HepG2 (cell line): ENCODE measurements around the gene RRP8. TPM values are rescaled to one million over a fixed set of nuclear protein-coding genes. Genes with fewer than 3 reads are reported as not detected.

ENCODE experiments used
- AKAP8 ChIP-seq: sonication (generic); formaldehyde crosslinking; IDR thresholded peaks from 2 replicates; pipeline ENCODE4 v1.5.1; 2020; ENCODE audit warnings: mild to moderate bottlenecking, missing genetic modification reagents
- SIN3B ChIP-seq: fragments of 150-350 bp; IDR thresholded peaks from 2 replicates; pipeline ENCODE4 v1.6.1; 2014; ENCODE audit warnings: low read length
- SKI ChIP-seq: fragments of 450-650 bp; IDR thresholded peaks from one replicate; pipeline ENCODE4 v1.6.1; 2018; ENCODE audit warnings: mild to moderate bottlenecking; ENCODE audit not compliant: partially characterized antibody
- TEAD3 ChIP-seq: optimal IDR thresholded peaks from 2 replicates; pipeline ENCODE3; 2016; ENCODE audit warnings: borderline replicate concordance
- ZBTB38 ChIP-seq: sonication (generic); formaldehyde crosslinking; IDR thresholded peaks from 2 replicates; pipeline ENCODE4 v1.5.1; 2020; ENCODE audit warnings: mild to moderate bottlenecking, missing genetic modification reagents
- ZNF782 ChIP-seq: sonication (generic); formaldehyde crosslinking; IDR thresholded peaks from 2 replicates; pipeline ENCODE4 v1.4.0; 2020; ENCODE audit warnings: missing genetic modification reagents, mild to moderate bottlenecking, borderline replicate concordance
- polyA plus RNA-seq, 8 experiments: library from polyadenylated mRNA; depleted of rRNA in 3 of 8; stranded (reverse) in 7 of 8; unstranded in 1 of 8; fragments of >200 nt; fragmentation: Illumina TruSeq in 4 of 8; extraction: Trizol in 4 of 8; gene quantifications; 2 replicates each; pipeline versions ENCODE4 v1.2.1 to v1.2.3, GENCODE V29; 2011 to 2016; ENCODE audit warnings: low read depth in 4 of 8, missing spikeins in 1 of 8, mixed read lengths in 1 of 8; ENCODE audit not compliant: insufficient read depth in 1 of 8
- total RNA-seq, 5 experiments: library from RNA; depleted of rRNA; stranded (reverse); fragments of >200 nt; fragmentation: Illumina TruSeq; extraction: Trizol; gene quantifications; 2 replicates each; pipeline ENCODE4 v1.2.3, GENCODE V29; 2016; ENCODE audit warnings: low read depth in 1 of 5
- TF ChIP-seq, protein P1 (sequence below), 2 experiments: fragments of 450-650 bp in 1 of 2; sonication (generic) in 1 of 2; formaldehyde crosslinking in 1 of 2; IDR thresholded peaks; 2 replicates each; pipeline versions ENCODE4 v1.6.1 to v1.8.0; 2016 to 2022; ENCODE audit warnings: antibody characterized with exemption in 1 of 2, mild to moderate bottlenecking in 1 of 2, missing genetic modification reagents in 1 of 2
- TF ChIP-seq, protein P2 (sequence below): sonication (generic); formaldehyde crosslinking; IDR thresholded peaks from 2 replicates; pipeline ENCODE4 v1.8.1; 2023; ENCODE audit warnings: missing genetic modification reagents, inconsistent platforms, borderline replicate concordance
- TF ChIP-seq, protein P3 (sequence below): sonication (generic); formaldehyde crosslinking; IDR thresholded peaks from 2 replicates; pipeline ENCODE4 v1.4.0; 2020; ENCODE audit warnings: missing genetic modification reagents, borderline replicate concordance
- TF ChIP-seq, protein P4 (sequence below): sonication (generic); formaldehyde crosslinking; IDR thresholded peaks from 2 replicates; pipeline ENCODE4 v1.5.1; 2020; ENCODE audit warnings: mild to moderate bottlenecking, missing genetic modification reagents, borderline replicate concordance

RRP8 gene
- total and polyA plus RNA-seq, 2 of the 13 experiments (the other 11 are each of a cell fraction or from before 2014, with no cell fraction given) = 7.2 to 21.6 TPM

DNA sequence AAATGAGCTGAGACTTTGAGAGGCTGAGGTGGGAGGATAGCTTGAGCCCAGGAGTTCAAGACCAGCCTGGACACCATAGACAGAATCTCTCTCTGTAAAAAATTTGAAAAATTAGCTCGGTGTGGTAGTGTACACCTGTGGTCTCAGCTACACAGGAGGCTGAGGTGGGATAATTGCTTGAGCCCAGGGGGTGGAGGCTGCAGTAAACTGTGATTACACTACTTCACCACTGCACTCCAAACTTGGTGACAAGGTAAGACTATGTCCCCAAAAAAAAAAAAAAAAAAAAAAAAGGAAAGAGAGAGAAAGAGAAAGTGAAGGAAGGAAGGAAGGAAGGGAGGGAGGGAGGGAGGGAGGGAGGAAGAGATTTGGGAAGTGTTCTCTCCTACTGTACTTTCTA, 25.3 kb downstream of the RRP8 start (continued):
- TF ChIP-seq, protein P1, sequence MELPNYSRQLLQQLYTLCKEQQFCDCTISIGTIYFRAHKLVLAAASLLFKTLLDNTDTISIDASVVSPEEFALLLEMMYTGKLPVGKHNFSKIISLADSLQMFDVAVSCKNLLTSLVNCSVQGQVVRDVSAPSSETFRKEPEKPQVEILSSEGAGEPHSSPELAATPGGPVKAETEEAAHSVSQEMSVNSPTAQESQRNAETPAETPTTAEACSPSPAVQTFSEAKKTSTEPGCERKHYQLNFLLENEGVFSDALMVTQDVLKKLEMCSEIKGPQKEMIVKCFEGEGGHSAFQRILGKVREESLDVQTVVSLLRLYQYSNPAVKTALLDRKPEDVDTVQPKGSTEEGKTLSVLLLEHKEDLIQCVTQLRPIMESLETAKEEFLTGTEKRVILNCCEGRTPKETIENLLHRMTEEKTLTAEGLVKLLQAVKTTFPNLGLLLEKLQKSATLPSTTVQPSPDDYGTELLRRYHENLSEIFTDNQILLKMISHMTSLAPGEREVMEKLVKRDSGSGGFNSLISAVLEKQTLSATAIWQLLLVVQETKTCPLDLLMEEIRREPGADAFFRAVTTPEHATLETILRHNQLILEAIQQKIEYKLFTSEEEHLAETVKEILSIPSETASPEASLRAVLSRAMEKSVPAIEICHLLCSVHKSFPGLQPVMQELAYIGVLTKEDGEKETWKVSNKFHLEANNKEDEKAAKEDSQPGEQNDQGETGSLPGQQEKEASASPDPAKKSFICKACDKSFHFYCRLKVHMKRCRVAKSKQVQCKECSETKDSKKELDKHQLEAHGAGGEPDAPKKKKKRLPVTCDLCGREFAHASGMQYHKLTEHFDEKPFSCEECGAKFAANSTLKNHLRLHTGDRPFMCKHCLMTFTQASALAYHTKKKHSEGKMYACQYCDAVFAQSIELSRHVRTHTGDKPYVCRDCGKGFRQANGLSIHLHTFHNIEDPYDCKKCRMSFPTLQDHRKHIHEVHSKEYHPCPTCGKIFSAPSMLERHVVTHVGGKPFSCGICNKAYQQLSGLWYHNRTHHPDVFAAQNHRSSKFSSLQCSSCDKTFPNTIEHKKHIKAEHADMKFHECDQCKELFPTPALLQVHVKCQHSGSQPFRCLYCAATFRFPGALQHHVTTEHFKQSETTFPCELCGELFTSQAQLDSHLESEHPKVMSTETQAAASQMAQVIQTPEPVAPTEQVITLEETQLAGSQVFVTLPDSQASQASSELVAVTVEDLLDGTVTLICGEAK (IDR thresholded peaks at IDR 0.05) = no peak
- TF ChIP-seq, protein P1 (CRISPR knock-in tag; IDR thresholded peaks at IDR 0.05) = no peak
- no peak for TF ChIP-seq SKI
- TF ChIP-seq SIN3B = no peak
- no peak for TF ChIP-seq AKAP8 (CRISPR knock-in tag)
- no peak for TF ChIP-seq ZNF782
- TF ChIP-seq TEAD3 (CRISPR knock-in tag) = no peak
- TF ChIP-seq, protein P2, sequence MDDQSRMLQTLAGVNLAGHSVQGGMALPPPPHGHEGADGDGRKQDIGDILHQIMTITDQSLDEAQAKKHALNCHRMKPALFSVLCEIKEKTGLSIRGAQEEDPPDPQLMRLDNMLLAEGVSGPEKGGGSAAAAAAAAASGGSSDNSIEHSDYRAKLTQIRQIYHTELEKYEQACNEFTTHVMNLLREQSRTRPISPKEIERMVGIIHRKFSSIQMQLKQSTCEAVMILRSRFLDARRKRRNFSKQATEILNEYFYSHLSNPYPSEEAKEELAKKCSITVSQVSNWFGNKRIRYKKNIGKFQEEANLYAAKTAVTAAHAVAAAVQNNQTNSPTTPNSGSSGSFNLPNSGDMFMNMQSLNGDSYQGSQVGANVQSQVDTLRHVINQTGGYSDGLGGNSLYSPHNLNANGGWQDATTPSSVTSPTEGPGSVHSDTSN (CRISPR knock-in tag) = no peak
- no peak for TF ChIP-seq ZBTB38 (CRISPR knock-in tag)
- TF ChIP-seq, protein P3, sequence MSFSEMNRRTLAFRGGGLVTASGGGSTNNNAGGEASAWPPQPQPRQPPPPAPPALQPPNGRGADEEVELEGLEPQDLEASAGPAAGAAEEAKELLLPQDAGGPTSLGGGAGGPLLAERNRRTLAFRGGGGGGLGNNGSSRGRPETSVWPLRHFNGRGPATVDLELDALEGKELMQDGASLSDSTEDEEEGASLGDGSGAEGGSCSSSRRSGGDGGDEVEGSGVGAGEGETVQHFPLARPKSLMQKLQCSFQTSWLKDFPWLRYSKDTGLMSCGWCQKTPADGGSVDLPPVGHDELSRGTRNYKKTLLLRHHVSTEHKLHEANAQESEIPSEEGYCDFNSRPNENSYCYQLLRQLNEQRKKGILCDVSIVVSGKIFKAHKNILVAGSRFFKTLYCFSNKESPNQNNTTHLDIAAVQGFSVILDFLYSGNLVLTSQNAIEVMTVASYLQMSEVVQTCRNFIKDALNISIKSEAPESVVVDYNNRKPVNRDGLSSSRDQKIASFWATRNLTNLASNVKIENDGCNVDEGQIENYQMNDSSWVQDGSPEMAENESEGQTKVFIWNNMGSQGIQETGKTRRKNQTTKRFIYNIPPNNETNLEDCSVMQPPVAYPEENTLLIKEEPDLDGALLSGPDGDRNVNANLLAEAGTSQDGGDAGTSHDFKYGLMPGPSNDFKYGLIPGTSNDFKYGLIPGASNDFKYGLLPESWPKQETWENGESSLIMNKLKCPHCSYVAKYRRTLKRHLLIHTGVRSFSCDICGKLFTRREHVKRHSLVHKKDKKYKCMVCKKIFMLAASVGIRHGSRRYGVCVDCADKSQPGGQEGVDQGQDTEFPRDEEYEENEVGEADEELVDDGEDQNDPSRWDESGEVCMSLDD (CRISPR knock-in tag) = no peak
- TF ChIP-seq, protein P4, sequence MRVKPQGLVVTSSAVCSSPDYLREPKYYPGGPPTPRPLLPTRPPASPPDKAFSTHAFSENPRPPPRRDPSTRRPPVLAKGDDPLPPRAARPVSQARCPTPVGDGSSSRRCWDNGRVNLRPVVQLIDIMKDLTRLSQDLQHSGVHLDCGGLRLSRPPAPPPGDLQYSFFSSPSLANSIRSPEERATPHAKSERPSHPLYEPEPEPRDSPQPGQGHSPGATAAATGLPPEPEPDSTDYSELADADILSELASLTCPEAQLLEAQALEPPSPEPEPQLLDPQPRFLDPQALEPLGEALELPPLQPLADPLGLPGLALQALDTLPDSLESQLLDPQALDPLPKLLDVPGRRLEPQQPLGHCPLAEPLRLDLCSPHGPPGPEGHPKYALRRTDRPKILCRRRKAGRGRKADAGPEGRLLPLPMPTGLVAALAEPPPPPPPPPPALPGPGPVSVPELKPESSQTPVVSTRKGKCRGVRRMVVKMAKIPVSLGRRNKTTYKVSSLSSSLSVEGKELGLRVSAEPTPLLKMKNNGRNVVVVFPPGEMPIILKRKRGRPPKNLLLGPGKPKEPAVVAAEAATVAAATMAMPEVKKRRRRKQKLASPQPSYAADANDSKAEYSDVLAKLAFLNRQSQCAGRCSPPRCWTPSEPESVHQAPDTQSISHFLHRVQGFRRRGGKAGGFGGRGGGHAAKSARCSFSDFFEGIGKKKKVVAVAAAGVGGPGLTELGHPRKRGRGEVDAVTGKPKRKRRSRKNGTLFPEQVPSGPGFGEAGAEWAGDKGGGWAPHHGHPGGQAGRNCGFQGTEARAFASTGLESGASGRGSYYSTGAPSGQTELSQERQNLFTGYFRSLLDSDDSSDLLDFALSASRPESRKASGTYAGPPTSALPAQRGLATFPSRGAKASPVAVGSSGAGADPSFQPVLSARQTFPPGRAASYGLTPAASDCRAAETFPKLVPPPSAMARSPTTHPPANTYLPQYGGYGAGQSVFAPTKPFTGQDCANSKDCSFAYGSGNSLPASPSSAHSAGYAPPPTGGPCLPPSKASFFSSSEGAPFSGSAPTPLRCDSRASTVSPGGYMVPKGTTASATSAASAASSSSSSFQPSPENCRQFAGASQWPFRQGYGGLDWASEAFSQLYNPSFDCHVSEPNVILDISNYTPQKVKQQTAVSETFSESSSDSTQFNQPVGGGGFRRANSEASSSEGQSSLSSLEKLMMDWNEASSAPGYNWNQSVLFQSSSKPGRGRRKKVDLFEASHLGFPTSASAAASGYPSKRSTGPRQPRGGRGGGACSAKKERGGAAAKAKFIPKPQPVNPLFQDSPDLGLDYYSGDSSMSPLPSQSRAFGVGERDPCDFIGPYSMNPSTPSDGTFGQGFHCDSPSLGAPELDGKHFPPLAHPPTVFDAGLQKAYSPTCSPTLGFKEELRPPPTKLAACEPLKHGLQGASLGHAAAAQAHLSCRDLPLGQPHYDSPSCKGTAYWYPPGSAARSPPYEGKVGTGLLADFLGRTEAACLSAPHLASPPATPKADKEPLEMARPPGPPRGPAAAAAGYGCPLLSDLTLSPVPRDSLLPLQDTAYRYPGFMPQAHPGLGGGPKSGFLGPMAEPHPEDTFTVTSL (CRISPR knock-in tag) = no peak
